Mucosa of rectum (tissue), 2 donors: ENCODE measurements around the gene MFAP5.

Experiments
- H3K27ac ChIP-seq, 2 donors: one replicate each; pipeline ENCODE4 v1.7.0; 2013; ENCODE audit warnings: inconsistent platforms in 2 of 2, low read depth in 2 of 2, low read length in 2 of 2
- H3K27me3 ChIP-seq, 2 donors: one replicate each; pipeline ENCODE4 v1.7.0; 2013; ENCODE audit warnings: low read length in 2 of 2; ENCODE audit not compliant: control insufficient read depth in 2 of 2, insufficient read depth in 2 of 2
- H3K36me3 ChIP-seq, 2 donors: one replicate each; pipeline ENCODE4 v1.7.0; 2013; ENCODE audit warnings: low read length in 2 of 2; ENCODE audit not compliant: control insufficient read depth in 2 of 2, insufficient read depth in 2 of 2
- H3K4me1 ChIP-seq, 2 donors: one replicate each; pipeline ENCODE4 v1.7.0; 2013; ENCODE audit warnings: low read length in 2 of 2, mild to moderate bottlenecking in 1 of 2; ENCODE audit not compliant: control insufficient read depth in 2 of 2, insufficient read depth in 2 of 2
- H3K4me3 ChIP-seq, 2 donors: one replicate each; pipeline ENCODE4 v1.7.0; 2013; ENCODE audit warnings: low read length in 2 of 2
- H3K9ac ChIP-seq, 2 donors: one replicate each; pipeline ENCODE4 v1.7.0; 2013; ENCODE audit warnings: low read length in 2 of 2, low read depth in 1 of 2, mild to moderate bottlenecking in 1 of 2
- H3K9me3 ChIP-seq, 2 donors: one replicate each; pipeline ENCODE4 v1.7.0; 2013; ENCODE audit warnings: low read length in 2 of 2; ENCODE audit not compliant: control insufficient read depth in 2 of 2
- donor health status: healthy.
- donor health status: Normal muscosa, but diverticular disease.

Gene MFAP5

GRCh38 chr12:8655421-8655820 is 7.2 kb downstream of the MFAP5 start:
- no peaks in the 10 kb centered on the region for H3K27me3 ChIP-seq
- H3K9me3 ChIP-seq = no peaks in the 10 kb centered on the region
- no peaks in the 10 kb centered on the region for H3K4me1 ChIP-seq
- H3K36me3 ChIP-seq = no peaks in the 10 kb centered on the region
- H3K9ac ChIP-seq = no peak overlapping the region
- no peak overlapping the region for H3K27ac ChIP-seq
- H3K4me3 ChIP-seq = no peak overlapping the region

GRCh38 chr12:8648576-8649205 is 13.9 kb downstream of the MFAP5 start:
- Histone ChIP-seq H3K9me3 (no peaks in the 10 kb centered on the region), H3K9ac (no peak overlapping the region), H3K4me1 (no peaks in the 10 kb centered on the region), H3K27me3 (no peaks in the 10 kb centered on the region), H3K27ac (no peak overlapping the region), H3K36me3 (no peaks in the 10 kb centered on the region), H3K4me3 (no peak overlapping the region)

- Histone ChIP-seq H3K9ac (no peak overlapping the region), H3K36me3 (no peaks in the 10 kb centered on the region), H3K4me3 (no peak overlapping the region), H3K9me3 (no peaks in the 10 kb centered on the region), H3K4me1 (no peaks in the 10 kb centered on the region), H3K27ac (no peak overlapping the region), H3K27me3 (no peaks in the 10 kb centered on the region)
Measured at GRCh38 chr12:8647968-8648367, 14.7 kb downstream of the MFAP5 start.

- Histone ChIP-seq H3K9ac (no peak overlapping the region), H3K27me3 (no peaks in the 10 kb centered on the region), H3K36me3 (no peaks in the 10 kb centered on the region), H3K27ac (peak overlapping the region in 1 of 2 donors; percentile 7), H3K4me3 (no peak overlapping the region), H3K4me1 (no peaks in the 10 kb centered on the region), H3K9me3 (no peaks in the 10 kb centered on the region)
Measured at GRCh38 chr12:8644345-8645248, 18.0 kb downstream of the MFAP5 start.

GRCh38 chr12:8642775-8643174 is 19.9 kb downstream of the MFAP5 start:
- Histone ChIP-seq H3K4me3 (no peak overlapping the region), H3K36me3 (no peaks in the 10 kb centered on the region), H3K9ac (no peak overlapping the region), H3K9me3 (no peaks in the 10 kb centered on the region), H3K27me3 (no peaks in the 10 kb centered on the region), H3K27ac (no peak overlapping the region), H3K4me1 (no peaks in the 10 kb centered on the region)

GRCh38 chr12:8639936-8640335 is 22.7 kb downstream of the MFAP5 start:
- Histone ChIP-seq H3K36me3 (no peaks in the 10 kb centered on the region), H3K27me3 (no peaks in the 10 kb centered on the region), H3K27ac (no peak overlapping the region), H3K4me1 (no peaks in the 10 kb centered on the region), H3K4me3 (no peak overlapping the region), H3K9me3 (no peaks in the 10 kb centered on the region), H3K9ac (no peak overlapping the region)

GRCh38 chr12:8638951-8639350 is 23.7 kb downstream of the MFAP5 start:
- no peaks in the 10 kb centered on the region for H3K27me3 ChIP-seq
- H3K4me1 ChIP-seq = no peaks in the 10 kb centered on the region
- no peaks in the 10 kb centered on the region for H3K9me3 ChIP-seq
- H3K36me3 ChIP-seq = no peaks in the 10 kb centered on the region
- no peak overlapping the region for H3K27ac ChIP-seq
- H3K9ac ChIP-seq = no peak overlapping the region
- H3K4me3 ChIP-seq = no peak overlapping the region

- Histone ChIP-seq H3K27ac (no peak overlapping the region), H3K36me3 (no peaks in the 10 kb centered on the region), H3K4me1 (no peaks in the 10 kb centered on the region), H3K27me3 (no peaks in the 10 kb centered on the region), H3K9me3 (no peaks in the 10 kb centered on the region), H3K4me3 (no peak overlapping the region), H3K9ac (no peak overlapping the region)
Measured at GRCh38 chr12:8637666-8638065, 25.0 kb downstream of the MFAP5 start.

GRCh38 chr12:8637244-8637643 is 25.4 kb downstream of the MFAP5 start:
- Histone ChIP-seq H3K36me3 (no peaks in the 10 kb centered on the region), H3K4me3 (no peak overlapping the region), H3K9me3 (no peaks in the 10 kb centered on the region), H3K9ac (no peak overlapping the region), H3K27ac (no peak overlapping the region), H3K27me3 (no peaks in the 10 kb centered on the region), H3K4me1 (no peaks in the 10 kb centered on the region)

GRCh38 chr12:8636581-8636980 is 26.0 kb downstream of the MFAP5 start:
- Histone ChIP-seq H3K27me3 (no peaks in the 10 kb centered on the region), H3K4me3 (no peak overlapping the region), H3K4me1 (no peaks in the 10 kb centered on the region), H3K9ac (no peak overlapping the region), H3K36me3 (no peaks in the 10 kb centered on the region), H3K27ac (no peak overlapping the region), H3K9me3 (no peaks in the 10 kb centered on the region)
